HG03457 (cell line): ENCODE data around the gene RIPOR1.
A peak's percentile ranks its signal among the peaks of the same experiment; 100 is the strongest.

Source experiments
- ATAC-seq: cut with Tn5 transposase; IDR thresholded peaks from one replicate; pipeline ENCODE4 v1.9.1; 2021; ENCODE audit warnings: moderate number of reproducible peaks; ENCODE audit not compliant: unreplicated experiment

The RIPOR1 gene

GRCh38 chr16:67549936-67550335 is 21.3 kb downstream of the RIPOR1 start:
- no peak for ATAC-seq

GRCh38 chr16:67551091-67551490 is 22.5 kb downstream of the RIPOR1 start:
- ATAC-seq, result no peak

- ATAC-seq, result no peak
Measured at GRCh38 chr16:67551972-67552371, 23.3 kb downstream of the RIPOR1 start.

DNA sequence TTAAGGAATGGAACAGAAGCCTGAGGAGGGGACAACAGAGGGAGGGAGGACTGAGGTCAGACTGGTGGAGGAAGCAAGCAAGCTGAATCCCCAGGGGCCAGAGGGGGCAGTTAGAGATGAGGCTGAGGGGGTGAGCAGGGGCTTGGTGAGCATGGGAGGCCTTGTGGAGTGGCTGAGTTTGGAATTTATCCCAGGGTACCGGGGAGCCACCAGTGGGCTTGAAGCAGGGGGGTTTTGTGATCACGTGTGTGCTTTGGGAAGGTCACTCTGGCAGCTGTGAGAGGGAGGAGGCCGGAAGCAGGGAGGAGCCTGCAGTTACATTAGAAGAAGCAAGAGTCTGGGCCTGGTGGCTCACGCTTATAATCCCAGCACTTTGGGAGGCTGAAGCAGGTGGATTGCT is 23.8 kb downstream of the RIPOR1 start:
- ATAC-seq, result no peak

GRCh38 chr16:67555795-67556212 is 27.2 kb downstream of the RIPOR1 start:
- ATAC-seq, result no peak

- ATAC-seq, result no peak
Measured at GRCh38 chr16:67558859-67559258, 30.2 kb downstream of the RIPOR1 start.

GRCh38 chr16:67560827-67561342 is 32.3 kb downstream of the RIPOR1 start:
- no peak for ATAC-seq

- no peak for ATAC-seq
Measured at GRCh38 chr16:67561501-67561823, 32.8 kb downstream of the RIPOR1 start.

DNA sequence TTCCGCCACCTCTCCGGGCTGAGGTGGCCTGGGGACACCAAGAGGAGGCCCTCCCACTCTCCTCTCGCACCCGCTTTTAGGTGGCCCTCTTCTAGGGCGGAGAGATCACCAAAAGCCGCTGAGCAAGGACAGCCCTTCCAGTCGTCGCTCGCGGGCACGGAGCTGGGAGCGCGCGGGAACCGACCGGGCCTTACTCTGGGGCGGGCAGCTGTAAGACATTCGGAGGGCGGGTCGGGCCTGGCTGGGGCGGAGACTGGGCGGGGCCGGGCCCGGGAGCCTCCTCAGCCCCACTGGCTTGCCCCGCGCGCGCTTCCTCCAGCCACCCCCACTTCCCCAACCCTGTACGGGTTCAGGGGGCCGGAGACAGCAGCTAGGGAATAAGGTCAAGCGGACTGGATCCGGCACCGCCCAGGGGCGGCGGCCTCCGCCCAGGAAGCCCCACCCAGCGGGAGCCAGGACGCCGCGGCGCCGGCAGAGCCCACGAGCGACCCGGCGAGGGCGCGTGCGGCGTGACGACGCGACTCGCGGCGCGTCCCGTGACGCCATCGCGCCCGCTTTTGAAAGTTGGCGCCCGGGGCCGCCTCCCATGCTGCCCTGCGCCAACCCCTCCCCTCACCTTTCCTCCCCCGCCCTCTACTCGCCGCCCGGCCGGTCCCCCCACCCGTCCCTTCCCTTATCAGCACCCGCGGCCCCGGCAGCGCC is 33.3 kb downstream of the RIPOR1 start:
- ATAC-seq, result peak; percentile 74

DNA sequence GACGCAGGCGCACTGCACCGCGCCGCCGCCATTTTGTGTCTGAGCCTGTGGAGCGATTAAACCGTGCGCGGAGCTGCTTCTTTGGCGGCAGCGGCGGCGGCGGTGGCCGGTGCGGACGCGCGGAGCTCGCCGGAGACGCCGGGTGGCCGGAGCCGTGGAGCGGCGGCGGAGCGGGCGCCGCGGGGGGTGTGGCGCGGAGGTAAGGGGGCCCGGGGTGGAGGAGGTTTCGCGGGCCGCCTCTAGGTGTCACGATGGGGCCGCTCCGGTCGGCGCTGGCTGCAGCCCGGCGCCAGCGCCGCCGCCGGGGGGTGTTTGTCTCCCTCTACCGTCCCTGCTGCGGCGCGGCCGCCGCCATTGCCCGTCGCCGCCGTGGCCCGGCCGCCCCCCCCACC is 33.9 kb downstream of the RIPOR1 start, which contains the start of gene CTCF:
Gene CTCF (plus strand): TSS at position 1 of the 392 bp plus-strand sequence. CDS start 48,307 bp downstream, outside the sequence.
- ATAC-seq, result peak; percentile 40

DNA sequence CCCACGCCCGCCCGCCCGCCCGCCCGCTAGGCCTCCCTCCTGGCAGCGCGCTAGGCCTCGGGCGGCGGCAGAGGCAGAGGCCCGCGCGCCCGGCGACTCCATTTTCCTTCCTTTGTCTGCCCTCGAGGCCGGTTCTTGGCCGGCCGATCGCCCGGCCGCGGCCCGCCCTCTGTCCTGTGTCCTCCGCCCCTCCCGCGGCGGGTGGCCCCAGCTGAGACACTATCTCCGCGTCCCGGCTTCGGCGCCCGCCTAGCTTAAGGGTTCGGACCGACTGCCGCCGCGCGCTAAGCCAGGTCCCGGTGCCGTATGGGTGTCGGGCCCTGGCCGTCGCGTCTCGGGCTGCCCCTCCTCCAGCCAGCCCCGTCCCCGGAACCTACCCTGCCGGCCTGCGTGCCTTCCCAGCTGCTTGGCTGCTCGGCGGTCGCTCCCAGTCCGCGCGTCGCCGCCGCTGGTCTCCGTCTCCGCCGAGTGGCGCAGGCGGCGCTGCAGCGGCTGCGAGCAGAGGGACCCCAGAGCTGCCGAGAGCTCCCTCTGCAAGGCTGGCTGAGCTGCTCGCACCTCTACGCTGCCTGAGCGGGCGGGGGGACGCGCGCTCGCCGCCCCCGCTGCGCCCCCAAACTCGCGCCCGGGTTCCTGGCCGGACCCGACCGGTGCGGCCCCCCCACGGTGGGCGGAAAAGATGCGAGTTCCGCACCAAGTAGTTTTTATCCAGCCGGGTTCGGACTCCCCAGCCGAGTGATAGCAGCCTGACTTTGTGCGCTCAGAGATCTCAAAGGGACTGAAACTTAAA is 34.5 kb downstream of the RIPOR1 start:
- ATAC-seq, result peak; percentile 9

DNA sequence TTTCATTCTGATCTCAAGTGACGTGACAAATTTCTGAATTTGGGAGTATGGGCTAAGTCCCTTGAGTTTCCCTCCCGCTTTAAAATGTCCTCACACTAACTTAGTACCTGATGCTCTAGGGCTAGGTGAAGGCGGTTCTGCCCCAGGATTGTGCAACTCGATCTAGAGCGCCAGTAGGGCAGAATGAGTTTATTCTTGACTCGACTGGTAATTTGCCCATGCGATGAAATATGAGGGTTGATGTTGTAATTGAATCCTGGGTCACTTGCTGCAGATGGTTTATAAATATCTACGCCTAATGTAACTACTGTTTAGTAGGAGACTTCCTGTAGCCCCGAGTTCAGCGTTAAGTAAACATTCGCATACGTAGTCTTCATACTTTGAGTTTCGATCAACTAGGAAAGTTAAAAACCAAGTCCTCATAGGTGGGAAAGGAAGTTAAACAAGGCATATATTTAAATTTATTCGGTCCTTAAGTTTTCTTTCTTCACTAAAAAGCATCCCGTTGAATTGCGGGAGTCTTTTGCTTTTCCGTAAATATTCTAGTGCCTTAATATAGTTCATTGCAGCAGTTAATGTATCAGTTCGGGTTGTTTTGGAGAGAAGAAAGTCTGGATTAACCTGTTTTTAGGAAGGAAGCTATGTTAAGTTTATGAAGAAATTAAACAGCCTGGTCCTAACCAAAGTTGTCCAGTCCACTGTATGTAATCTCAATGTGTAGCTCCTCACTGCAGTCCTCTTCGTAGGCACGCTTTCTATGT is 35.3 kb downstream of the RIPOR1 start:
- ATAC-seq, result no peak

GRCh38 chr16:67565470-67566100 is 37.0 kb downstream of the RIPOR1 start:
- no peak for ATAC-seq

GRCh38 chr16:67571464-67571863 is 42.8 kb downstream of the RIPOR1 start:
- no peak for ATAC-seq

GRCh38 chr16:67571981-67572431 is 43.4 kb downstream of the RIPOR1 start:
- no peak for ATAC-seq

DNA sequence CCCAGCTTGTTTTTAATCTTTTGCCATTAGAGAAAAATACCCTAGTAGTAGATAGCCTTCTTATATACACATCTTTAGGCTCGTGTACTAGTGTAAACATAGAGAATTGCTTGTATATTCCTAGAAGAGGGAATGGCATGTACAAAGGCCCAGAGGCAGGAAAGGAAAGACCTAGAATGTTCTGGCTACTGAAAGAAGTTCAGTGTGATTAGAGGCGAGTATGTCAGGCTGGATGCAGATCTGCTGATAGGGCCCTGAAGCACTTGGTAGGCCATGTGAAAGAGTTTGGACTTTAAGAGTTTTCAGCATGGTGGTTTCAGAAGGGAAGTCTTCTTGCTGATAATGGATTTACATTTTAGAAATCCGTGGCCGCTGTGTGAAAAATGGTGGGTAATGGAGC is 51.1 kb downstream of the RIPOR1 start:
- no peak for ATAC-seq

DNA sequence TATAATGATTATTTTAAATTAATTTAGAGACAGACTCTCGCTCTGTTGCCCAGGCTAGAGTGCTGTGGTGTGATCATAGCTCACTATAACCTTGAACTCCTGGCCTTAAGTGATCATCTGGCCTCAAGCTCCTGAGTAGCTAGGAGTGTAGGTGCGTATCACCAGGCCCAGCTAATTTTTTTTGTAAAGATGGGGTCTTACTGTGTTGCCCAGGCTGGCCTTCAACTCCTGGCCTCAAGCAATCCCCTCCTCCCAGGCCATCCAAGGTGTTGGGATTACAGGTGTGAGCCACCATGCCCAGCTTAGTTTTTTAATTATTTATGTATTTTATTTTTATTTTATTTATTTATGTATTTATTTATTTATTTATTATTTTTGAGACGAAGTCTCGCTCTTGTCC is 51.6 kb downstream of the RIPOR1 start:
- ATAC-seq, result no peak

DNA sequence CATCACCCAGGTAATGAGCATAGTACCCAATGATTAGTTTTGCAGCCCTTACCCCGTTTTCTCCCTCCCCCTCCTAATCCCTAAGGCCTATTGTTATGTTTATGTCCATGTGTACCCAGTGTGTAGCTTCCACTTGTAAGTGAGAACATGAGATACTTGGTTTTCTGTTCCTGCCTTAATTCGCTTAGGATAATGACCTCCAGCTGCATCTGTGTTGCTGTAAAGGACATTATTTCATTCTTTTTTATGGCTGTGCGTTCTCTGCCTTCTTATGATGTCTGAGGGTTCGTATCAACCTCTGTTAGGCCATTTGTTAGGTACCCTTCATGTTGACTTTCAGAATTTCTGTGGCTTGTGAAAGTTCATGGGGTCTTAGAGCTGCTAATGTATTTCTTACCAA is 64.7 kb downstream of the RIPOR1 start:
- no peak for ATAC-seq

- ATAC-seq, result no peak
Measured at GRCh38 chr16:67593701-67594100, 65.1 kb downstream of the RIPOR1 start.

- ATAC-seq, result no peak
Measured at GRCh38 chr16:67594256-67594915, 65.8 kb downstream of the RIPOR1 start.
